K562 (cell line): ENCODE measurements around the gene SLC26A8. TPM values are rescaled to one million over a fixed set of nuclear protein-coding genes. Genes with fewer than 3 reads are reported as not detected.

Experiments
- BACH1 ChIP-seq: fragments of 200-800 bp; sonication (Bioruptor generic); IDR thresholded peaks from 2 replicates; pipeline ENCODE4 v1.6.1; 2016; ENCODE audit warnings: missing genetic modification characterization, missing compliant biosample characterization
- BRD4 ChIP-seq: fragments of 200-600 bp; sonication (generic); IDR thresholded peaks from 2 replicates; pipeline ENCODE4 v1.6.1; 2017; ENCODE audit warnings: inconsistent platforms
- CREM ChIP-seq: IDR thresholded peaks from 2 replicates; pipeline ENCODE4 v1.6.1; 2014; ENCODE audit warnings: antibody characterized with exemption, low read depth
- ESRRA ChIP-seq: fragments of 450-650 bp; IDR thresholded peaks from 2 replicates; pipeline ENCODE4 v1.6.1; 2014; ENCODE audit warnings: low read depth, mild to moderate bottlenecking, moderate library complexity, borderline replicate concordance
- GTF2E2 ChIP-seq: fragments of 200-800 bp; sonication (Bioruptor generic); IDR thresholded peaks from 2 replicates; pipeline ENCODE4 v1.6.1; 2016; ENCODE audit warnings: missing genetic modification characterization, missing compliant biosample characterization
- KLF6 ChIP-seq: fragments of 250-450 bp; sonication (Bioruptor Pico); IDR thresholded peaks from 2 replicates; pipeline ENCODE4 v1.4.0; 2020; ENCODE audit warnings: mild to moderate bottlenecking, moderate library complexity, borderline replicate concordance
- L3MBTL2 ChIP-seq: fragments of 450-650 bp; IDR thresholded peaks from 2 replicates; pipeline ENCODE4 v1.6.1; 2016; ENCODE audit warnings: mild to moderate bottlenecking, moderate library complexity
- NR2C2 ChIP-seq, 2 experiments: fragments of 200-800 bp in 1 of 2; sonication (Bioruptor generic) in 1 of 2; sonication (generic) in 1 of 2; formaldehyde crosslinking in 1 of 2; IDR thresholded peaks; 2 replicates each; pipeline versions ENCODE4 v1.6.1 to v1.8.0; 2016 to 2022; ENCODE audit warnings: mild to moderate bottlenecking in 1 of 2, missing compliant biosample characterization in 1 of 2, missing genetic modification characterization in 1 of 2, missing genetic modification reagents in 1 of 2
- RNF2 ChIP-seq: sonication (generic); IDR thresholded peaks from 2 replicates; pipeline ENCODE4 v1.6.1; 2016
- SMAD1 ChIP-seq: fragments of 150-350 bp; IDR thresholded peaks from 2 replicates; pipeline ENCODE4 v1.6.1; 2014; ENCODE audit warnings: low read length, low read depth; ENCODE audit not compliant: partially characterized antibody
- TCF3 ChIP-seq: sonication (generic); formaldehyde crosslinking; IDR thresholded peaks from 2 replicates; pipeline ENCODE4 v1.4.0; 2020; ENCODE audit warnings: mild to moderate bottlenecking, missing genetic modification reagents
- XRCC4 ChIP-seq: IDR thresholded peaks from one replicate; pipeline ENCODE4 v1.6.1; 2011; ENCODE audit not compliant: insufficient read depth, insufficient read length; ENCODE audit errors: extremely low read depth
- ZBTB7A ChIP-seq: IDR thresholded peaks from 2 replicates; pipeline ENCODE4 v1.6.1; 2011; ENCODE audit warnings: low read depth, mild to moderate bottlenecking, low read length, moderate library complexity, borderline replicate concordance; ENCODE audit not compliant: control insufficient read depth
- ZKSCAN1 ChIP-seq: fragments of 150-350 bp; IDR thresholded peaks from 2 replicates; pipeline ENCODE4 v1.6.1; 2016; ENCODE audit warnings: low read depth, low read length
- ZNF146 ChIP-seq: IDR thresholded peaks from one replicate; pipeline ENCODE4 v1.6.1; 2018; ENCODE audit warnings: missing compliant biosample characterization; ENCODE audit not compliant: unreplicated experiment
- ZNF165 ChIP-seq: fragments of 250-450 bp; sonication (Bioruptor Pico); IDR thresholded peaks from 2 replicates; pipeline ENCODE4 v1.4.0; 2020; ENCODE audit warnings: borderline replicate concordance
- ZNF277 ChIP-seq: fragments of 250-450 bp; sonication (Bioruptor Pico); IDR thresholded peaks from 2 replicates; pipeline ENCODE4 v1.8.0; 2022; ENCODE audit warnings: inconsistent platforms, mild to moderate bottlenecking, moderate library complexity, borderline replicate concordance
- ZNF511 ChIP-seq: sonication (generic); formaldehyde crosslinking; IDR thresholded peaks from 2 replicates; pipeline ENCODE4 v1.8.0; 2022; ENCODE audit warnings: mild to moderate bottlenecking, missing genetic modification reagents
- polyA plus RNA-seq, 8 experiments: library from polyadenylated mRNA; depleted of rRNA in 4 of 8; stranded (reverse) in 5 of 8; unstranded in 3 of 8; fragments of >200 nt; fragmentation: Nextera tagmentation in 2 of 8; fragmentation: Illumina TruSeq in 1 of 8; extraction: Ambion mirVana in 2 of 8; extraction: Trizol in 1 of 8; gene quantifications; 2 replicates each; pipeline versions ENCODE4 v1.2.1 to v1.2.3, GENCODE V29; 2011 to 2014; ENCODE audit warnings: inconsistent platforms in 1 of 8, missing spikeins in 1 of 8
- total RNA-seq, 7 experiments: library from RNA; depleted of rRNA in 6 of 7; stranded (reverse); fragments of >200 nt in 6 of 7; fragmentation: Illumina TruSeq in 2 of 7; extraction: Trizol in 2 of 7; gene quantifications; 2 replicates each; pipeline versions ENCODE4 v1.2.1 to v1.2.3, GENCODE V29; 2011 to 2021; ENCODE audit warnings: low replicate concordance in 1 of 7
- TF ChIP-seq, protein P1 (sequence below): fragments of 450-650 bp; formaldehyde crosslinking; IDR thresholded peaks from 2 replicates; pipeline ENCODE4 v1.4.0; 2022; ENCODE audit warnings: mild to moderate bottlenecking, moderate library complexity
- TF ChIP-seq, protein P2 (sequence below), 2 experiments: fragments of 450-650 bp in 1 of 2; sonication (generic) in 1 of 2; formaldehyde crosslinking; conservative IDR thresholded peaks; 2 replicates each; pipeline versions ENCODE4 v1.4.0 to v1.8.1; 2020 to 2022; ENCODE audit warnings: mild to moderate bottlenecking in 1 of 2, missing genetic modification reagents in 1 of 2
- TF ChIP-seq, protein P3 (sequence below): fragments of 250-450 bp; sonication (Bioruptor Pico); IDR thresholded peaks from 2 replicates; pipeline ENCODE4 v1.8.0; 2022; ENCODE audit warnings: moderate library complexity, mild to moderate bottlenecking, inconsistent platforms
- TF ChIP-seq, protein P4 (sequence below): fragments of 200-400 bp; formaldehyde crosslinking; IDR thresholded peaks from 2 replicates; pipeline ENCODE4 v1.6.1; 2017; ENCODE audit warnings: mild to moderate bottlenecking, low read depth, low read length, moderate library complexity

Gene SLC26A8
- total and polyA plus RNA-seq, 9 of the 15 experiments (the other 6 are each of a cell fraction or from before 2014, with no cell fraction given): not detected

GRCh38 chr6:36067374-36068011, 43.1 kb upstream of the SLC26A8 start (continued):
- TF ChIP-seq ZNF277 (CRISPR knock-in tag) (no peak), BRD4 (no peak), GTF2E2 (no peak), BACH1 (tag) (no peak), ZKSCAN1 (no peak; the same call in 1 of the 2 replicates), TCF3 (CRISPR knock-in tag) (peak; percentile 89), L3MBTL2 (0 out of 2 replicates have a peak, but pooled peaks have one; percentile 13), KLF6 (CRISPR knock-in tag) (no peak), RNF2 (peak; percentile 39; the same call in 1 of the 2 replicates), CREM (peak; percentile 45), ZBTB7A (no peak), NR2C2 (CRISPR knock-in tag; IDR thresholded peaks at IDR 0.05) (no peak), NR2C2 (tag; IDR thresholded peaks at IDR 0.05) (no peak), ZNF165 (no peak), XRCC4 (no peak), ESRRA (no peak), ZNF511 (CRISPR knock-in tag) (no peak), SMAD1 (no peak), ZNF146 (no peak)
- TF ChIP-seq, protein P1, sequence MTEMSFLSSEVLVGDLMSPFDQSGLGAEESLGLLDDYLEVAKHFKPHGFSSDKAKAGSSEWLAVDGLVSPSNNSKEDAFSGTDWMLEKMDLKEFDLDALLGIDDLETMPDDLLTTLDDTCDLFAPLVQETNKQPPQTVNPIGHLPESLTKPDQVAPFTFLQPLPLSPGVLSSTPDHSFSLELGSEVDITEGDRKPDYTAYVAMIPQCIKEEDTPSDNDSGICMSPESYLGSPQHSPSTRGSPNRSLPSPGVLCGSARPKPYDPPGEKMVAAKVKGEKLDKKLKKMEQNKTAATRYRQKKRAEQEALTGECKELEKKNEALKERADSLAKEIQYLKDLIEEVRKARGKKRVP (CRISPR knock-in tag): no peak
- TF ChIP-seq, protein P2, sequence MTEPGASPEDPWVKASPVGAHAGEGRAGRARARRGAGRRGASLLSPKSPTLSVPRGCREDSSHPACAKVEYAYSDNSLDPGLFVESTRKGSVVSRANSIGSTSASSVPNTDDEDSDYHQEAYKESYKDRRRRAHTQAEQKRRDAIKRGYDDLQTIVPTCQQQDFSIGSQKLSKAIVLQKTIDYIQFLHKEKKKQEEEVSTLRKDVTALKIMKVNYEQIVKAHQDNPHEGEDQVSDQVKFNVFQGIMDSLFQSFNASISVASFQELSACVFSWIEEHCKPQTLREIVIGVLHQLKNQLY (CRISPR knock-in tag; conservative IDR thresholded peaks at IDR 0.05): no peak
- TF ChIP-seq, protein P3, sequence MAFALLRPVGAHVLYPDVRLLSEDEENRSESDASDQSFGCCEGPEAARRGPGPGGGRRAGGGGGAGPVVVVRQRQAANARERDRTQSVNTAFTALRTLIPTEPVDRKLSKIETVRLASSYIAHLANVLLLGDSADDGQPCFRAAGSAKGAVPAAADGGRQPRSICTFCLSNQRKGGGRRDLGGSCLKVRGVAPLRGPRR (CRISPR knock-in tag): no peak
- TF ChIP-seq, protein P4, sequence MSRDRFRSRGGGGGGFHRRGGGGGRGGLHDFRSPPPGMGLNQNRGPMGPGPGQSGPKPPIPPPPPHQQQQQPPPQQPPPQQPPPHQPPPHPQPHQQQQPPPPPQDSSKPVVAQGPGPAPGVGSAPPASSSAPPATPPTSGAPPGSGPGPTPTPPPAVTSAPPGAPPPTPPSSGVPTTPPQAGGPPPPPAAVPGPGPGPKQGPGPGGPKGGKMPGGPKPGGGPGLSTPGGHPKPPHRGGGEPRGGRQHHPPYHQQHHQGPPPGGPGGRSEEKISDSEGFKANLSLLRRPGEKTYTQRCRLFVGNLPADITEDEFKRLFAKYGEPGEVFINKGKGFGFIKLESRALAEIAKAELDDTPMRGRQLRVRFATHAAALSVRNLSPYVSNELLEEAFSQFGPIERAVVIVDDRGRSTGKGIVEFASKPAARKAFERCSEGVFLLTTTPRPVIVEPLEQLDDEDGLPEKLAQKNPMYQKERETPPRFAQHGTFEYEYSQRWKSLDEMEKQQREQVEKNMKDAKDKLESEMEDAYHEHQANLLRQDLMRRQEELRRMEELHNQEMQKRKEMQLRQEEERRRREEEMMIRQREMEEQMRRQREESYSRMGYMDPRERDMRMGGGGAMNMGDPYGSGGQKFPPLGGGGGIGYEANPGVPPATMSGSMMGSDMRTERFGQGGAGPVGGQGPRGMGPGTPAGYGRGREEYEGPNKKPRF: no peak
